ENCODE data around the gene OR10K2. TPM values are rescaled to one million over a fixed set of nuclear protein-coding genes. Genes with fewer than 3 reads are reported as not detected.

OR10K2 gene
- total and polyA plus RNA-seq, 2 of the 8 experiments (the other 6 are each of a cell fraction or from before 2014, with no cell fraction given): not detected

GRCh38 chr1:158391099-158391498 lies 34.9 kb downstream of the OR10K2 start:
- H3K23me2 ChIP-seq (ENCODE audit: low read depth, low read length): no peaks in the 10 kb centered on the region
- FAIRE-seq: no peak

More at GRCh38 chr1:158391099-158391498, 34.9 kb downstream of the OR10K2 start:
- H2BK15ac ChIP-seq (ENCODE audit: low read length): no peak overlapping the region
- no peak overlapping the region for H2BK12ac ChIP-seq (ENCODE audit: low read depth, low read length)
- H4K8ac ChIP-seq (ENCODE audit: extremely low read depth, insufficient read depth, low read length): no peak overlapping the region
- H4K91ac ChIP-seq (replicated peaks; ENCODE audit: insufficient read length, low read length): no peak overlapping the region
- H3K27me3 ChIP-seq (replicated peaks in 1 of 4; ENCODE audit: control insufficient read depth in 3 of 4, extremely low read depth in 1 of 4, insufficient read depth in 3 of 4, low read length in 3 of 4): no peaks in the 10 kb centered on the region
- no peak overlapping the region for H3K27ac ChIP-seq (ENCODE audit: low read depth, low read length)
- no peaks in the 10 kb centered on the region for H3K79me2 ChIP-seq (ENCODE audit: control insufficient read depth in 1 of 2, insufficient read depth in 2 of 2, low read length in 2 of 2)
- no peak overlapping the region for H3K23ac ChIP-seq (ENCODE audit: insufficient read length)
- H3K9ac ChIP-seq (replicated peaks in 1 of 4; ENCODE audit: extremely low read depth in 1 of 4, low read depth in 3 of 4, low read length in 3 of 4): no peak overlapping the region
- H2AK5ac ChIP-seq (ENCODE audit: low read depth, low read length): no peak overlapping the region
- no peaks in the 10 kb centered on the region for H4K20me1 ChIP-seq (replicated peaks in 1 of 2; ENCODE audit: control insufficient read depth in 1 of 2, insufficient read depth in 2 of 2, low read length in 2 of 2)
- no peak overlapping the region for H2BK20ac ChIP-seq (ENCODE audit: low read length)
- no peaks in the 10 kb centered on the region for H3K36me3 ChIP-seq (ENCODE audit: control insufficient read depth in 2 of 4, insufficient read depth in 4 of 4, low read length in 3 of 4)
- no peak overlapping the region for H3K56ac ChIP-seq (replicated peaks; ENCODE audit: insufficient read length, low read depth, low read length)
- no peaks in the 10 kb centered on the region for H3K9me3 ChIP-seq (ENCODE audit: insufficient read depth in 2 of 2, low read depth in 1 of 2, low read length in 1 of 2)
- no peaks in the 10 kb centered on the region for H3K79me1 ChIP-seq (ENCODE audit: low read depth, low read length)
- no peak overlapping the region for H3K4ac ChIP-seq (replicated peaks; ENCODE audit: insufficient read length, low read depth, low read length)
- H3K4me1 ChIP-seq (replicated peaks in 1 of 4; ENCODE audit: control insufficient read depth in 3 of 4, insufficient read depth in 4 of 4, low read length in 3 of 4): no peaks in the 10 kb centered on the region
- TF ChIP-seq JUN (IDR thresholded peaks at IDR 0.05; ENCODE audit: low read depth, low read length) (no peak), HDAC2 (IDR thresholded peaks at IDR 0.05; ENCODE audit: borderline replicate concordance in 1 of 2, low read depth in 2 of 2, low read length in 2 of 2) (no peak), RFX5 (IDR thresholded peaks at IDR 0.05; ENCODE audit: borderline replicate concordance, low read depth, low read length) (no peak), E2F6 (IDR thresholded peaks at IDR 0.05) (no peak), SP2 (IDR thresholded peaks at IDR 0.05; ENCODE audit: low read length) (no peak), ZNF274 (IDR thresholded peaks at IDR 0.05; ENCODE audit: borderline replicate concordance, extremely low read depth, low read length) (no peak), TAF7 (optimal IDR thresholded peaks at IDR 0.05; ENCODE audit: borderline replicate concordance, low read depth, low read length) (no peak), EGR1 (IDR thresholded peaks at IDR 0.05; ENCODE audit: borderline replicate concordance, low read depth, low read length) (no peak), SIRT6 (IDR thresholded peaks at IDR 0.05; ENCODE audit: low read length) (no peak), SIN3A (conservative IDR thresholded peaks at IDR 0.05 in 1 of 2, IDR thresholded peaks at IDR 0.05 in 1 of 2; ENCODE audit: low read depth in 1 of 2, low read length in 2 of 2) (no peak)
- H2BK120ac ChIP-seq (replicated peaks; ENCODE audit: low read depth, low read length): no peak overlapping the region
- H3K4me2 ChIP-seq (ENCODE audit: insufficient read depth in 1 of 2, low read depth in 2 of 2, low read length in 2 of 2): no peak overlapping the region
- no peak overlapping the region for H4K5ac ChIP-seq (ENCODE audit: insufficient read length, low read depth, low read length)
- no peak overlapping the region for H3K4me3 ChIP-seq (ENCODE audit: extremely low read depth in 1 of 4, insufficient read depth in 2 of 4, low read depth in 3 of 4, low read length in 4 of 4)
- POLR2A ChIA-PET (ENCODE audit: partially characterized antibody): no interaction called here
- H2AFZ ChIP-seq (ENCODE audit: low read length): no peak overlapping the region
- DNase-seq (ENCODE audit: low read depth in 1 of 2, low spot score in 2 of 2): no peak
- no peak overlapping the region for H3K14ac ChIP-seq (ENCODE audit: insufficient read length)
- CTCF ChIA-PET (ENCODE audit: partially characterized antibody): no interaction called here
- H2BK5ac ChIP-seq (ENCODE audit: low read depth, low read length): no peak overlapping the region
- H3K18ac ChIP-seq (ENCODE audit: extremely low read depth, low read length): no peak overlapping the region
